ENCODE data around the gene CCDC68.

CCDC68 gene

GRCh38 chr18:54957996-54958395, 1.3 kb downstream of the CCDC68 start:
- DNase-seq, result no peak

- DNase-seq, result no peak
These were observed 1.9 kb downstream of the CCDC68 start for GRCh38 chr18:54957296-54957832.

DNA sequence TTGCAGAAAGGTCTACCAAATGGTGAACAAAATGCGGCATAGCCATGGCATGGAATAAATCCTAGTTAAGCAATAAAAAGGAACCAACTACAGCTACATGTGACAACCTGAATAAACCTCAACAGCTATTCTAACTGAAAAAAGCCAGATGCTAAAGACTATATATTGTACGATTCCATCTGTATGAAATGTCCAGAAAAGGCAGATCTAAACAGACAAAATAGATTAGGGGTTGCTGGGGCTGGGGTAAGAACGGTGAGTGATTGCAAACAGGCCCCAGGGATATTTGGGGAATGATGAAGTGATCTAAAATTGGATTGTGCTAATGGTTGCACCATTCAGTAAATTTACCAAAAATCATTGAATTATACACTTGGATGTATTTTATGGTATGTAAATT, 2.8 kb downstream of the CCDC68 start:
- DNase-seq, result no peak

DNA sequence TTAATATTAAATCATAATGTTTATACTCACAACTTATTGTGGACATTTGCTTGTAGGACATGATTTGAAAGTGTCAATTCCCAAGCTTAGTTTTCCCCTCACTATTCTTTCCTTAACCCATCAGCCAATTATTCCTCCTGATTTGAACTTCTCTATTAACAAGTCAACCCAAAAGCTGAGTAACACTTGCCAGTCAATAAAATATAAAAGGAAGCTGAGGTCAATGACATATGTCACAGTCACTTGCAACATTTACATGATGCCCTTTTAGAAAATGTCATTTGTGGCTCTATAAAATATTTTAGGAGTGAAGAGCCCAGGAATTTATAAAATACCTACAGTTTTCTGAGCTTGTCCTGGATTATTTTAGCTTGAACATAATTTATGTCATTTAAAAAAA, 7.2 kb downstream of the CCDC68 start:
- DNase-seq, result no peak

DNA sequence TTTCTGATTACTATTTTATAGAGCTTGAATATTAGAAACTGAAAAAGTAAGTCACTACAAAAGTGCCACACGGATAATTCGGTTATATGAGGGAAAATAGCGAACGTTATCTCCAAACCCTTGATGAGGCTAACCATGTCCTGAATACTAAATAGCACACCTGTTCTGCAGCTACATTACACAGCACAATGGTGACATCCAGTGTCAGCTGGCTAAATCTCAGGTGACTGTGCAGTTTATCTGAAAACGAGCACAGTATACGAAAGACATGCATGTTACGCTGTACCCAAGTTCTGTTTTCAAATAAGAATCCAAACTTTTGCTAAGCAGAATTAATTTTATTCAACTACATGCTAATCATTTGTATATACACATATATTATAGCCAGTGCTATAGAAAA, 9.0 kb downstream of the CCDC68 start:
- DNase-seq, result no peak

- DNase-seq, result no peak
These were observed 9.7 kb downstream of the CCDC68 start for GRCh38 chr18:54949588-54949987.

DNA sequence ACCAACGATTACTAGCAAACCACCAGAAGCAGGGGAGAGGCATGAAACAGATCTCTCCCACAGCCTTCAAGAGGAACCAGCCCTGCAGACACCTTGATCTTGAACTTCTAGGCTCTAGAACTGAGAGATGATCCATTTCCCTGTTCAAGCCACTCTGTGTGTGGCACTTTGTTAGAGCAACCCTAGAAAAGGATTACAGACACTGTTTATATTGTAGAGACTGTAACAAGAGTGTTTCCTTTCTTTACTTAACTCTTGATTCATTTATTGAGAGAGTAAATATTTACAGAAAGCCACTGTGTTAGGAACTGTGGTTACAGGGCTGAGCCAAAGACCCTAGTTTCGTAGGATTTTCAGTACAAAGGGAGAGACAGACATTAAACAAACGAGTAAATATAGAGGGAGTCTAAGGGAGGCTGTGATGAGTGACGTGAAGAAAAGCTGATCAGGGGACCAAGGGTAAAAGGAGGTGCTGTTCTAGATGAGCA, 10.9 kb downstream of the CCDC68 start:
- DNase-seq, result no peak

GRCh38 chr18:54947091-54947490, 12.2 kb downstream of the CCDC68 start:
- DNase-seq, result no peak

GRCh38 chr18:54946149-54946581, 13.1 kb downstream of the CCDC68 start:
- no peak for DNase-seq

- no peak for DNase-seq
These were observed 13.6 kb downstream of the CCDC68 start for GRCh38 chr18:54945576-54946125.

- no peak for DNase-seq
These were observed 16.7 kb downstream of the CCDC68 start for GRCh38 chr18:54942569-54942968.

DNA sequence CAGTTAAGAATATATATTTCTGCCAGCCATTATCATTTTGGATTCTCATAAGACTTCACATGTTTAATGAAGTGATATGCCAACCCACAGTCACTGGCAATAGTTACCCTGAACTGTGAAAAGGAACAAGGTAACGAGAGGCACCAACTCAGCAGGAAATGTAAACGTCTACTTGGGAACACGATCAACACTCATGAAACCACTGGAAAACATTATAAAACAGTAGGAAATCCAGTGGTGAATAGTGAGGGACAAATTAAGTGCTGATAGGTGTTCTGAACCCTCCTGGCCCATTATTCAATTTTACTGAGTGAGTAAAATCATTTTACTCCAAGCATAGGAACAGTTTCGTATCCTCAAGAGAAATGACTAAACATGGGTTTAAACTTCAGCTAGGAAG, 17.1 kb downstream of the CCDC68 start:
- DNase-seq, result no peak

- no peak for DNase-seq
These were observed 19.8 kb downstream of the CCDC68 start for GRCh38 chr18:54939361-54939917.

DNA sequence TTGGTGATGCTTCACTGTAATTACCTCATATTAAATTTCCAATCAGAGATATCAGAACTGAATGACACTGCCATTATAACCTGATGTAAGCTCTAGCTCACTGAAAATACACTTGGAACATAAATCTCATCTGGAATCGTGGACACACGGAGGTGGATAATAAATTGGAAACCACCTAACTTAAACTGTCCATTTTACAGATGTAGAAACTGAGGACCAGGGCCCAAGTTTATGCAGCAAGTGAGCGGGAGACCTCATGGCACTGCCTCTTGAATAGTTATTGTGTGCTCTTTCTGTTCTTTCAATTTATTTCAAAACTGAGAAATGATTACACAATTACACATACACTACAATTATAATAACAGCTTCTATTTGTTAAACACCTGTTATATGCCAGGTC, 20.8 kb downstream of the CCDC68 start:
- no peak for DNase-seq

DNA sequence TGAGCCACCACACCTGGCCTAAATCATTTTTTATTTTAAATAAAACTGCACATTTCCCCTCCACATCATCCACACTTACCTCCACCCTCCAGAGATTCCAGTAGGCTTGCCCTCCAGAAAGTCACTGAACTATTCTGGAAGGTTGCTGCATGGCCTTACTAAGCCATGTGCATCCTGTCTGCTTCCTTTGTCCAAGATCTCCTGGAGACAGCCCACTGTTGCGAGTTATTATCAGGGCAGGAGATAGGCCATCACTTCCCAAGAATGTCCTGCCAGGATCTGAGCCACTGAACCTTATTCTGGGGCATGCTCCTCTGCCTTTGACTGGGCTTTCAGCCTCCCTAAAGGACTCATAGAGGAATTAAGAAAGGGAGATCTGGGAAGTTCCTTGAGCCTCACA, 26.8 kb downstream of the CCDC68 start:
- no peak for DNase-seq

- DNase-seq, result no peak
These were observed 28.1 kb downstream of the CCDC68 start for GRCh38 chr18:54931152-54931551.

DNA sequence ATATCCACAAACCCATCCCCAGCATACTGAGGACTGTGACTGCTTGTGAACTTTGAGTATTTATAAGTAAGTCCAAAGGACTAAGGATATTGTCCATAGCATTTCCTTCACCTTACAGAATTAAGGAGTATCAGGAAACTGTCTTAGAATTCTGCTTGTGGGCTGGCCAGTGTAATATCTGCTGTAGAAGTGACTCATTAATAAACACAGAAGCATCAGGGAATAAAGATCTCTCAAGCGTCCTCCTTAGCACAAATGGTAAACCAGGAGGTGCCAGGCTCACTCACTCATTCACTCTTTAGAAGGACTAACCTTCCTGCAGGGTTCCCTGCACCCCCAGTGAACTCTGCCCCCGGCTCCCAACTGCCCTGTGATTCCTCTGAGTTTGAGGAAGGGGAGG, 31.0 kb downstream of the CCDC68 start:
- DNase-seq, result no peak

- DNase-seq, result no peak
These were observed 32.5 kb downstream of the CCDC68 start for GRCh38 chr18:54926593-54927325.

DNA sequence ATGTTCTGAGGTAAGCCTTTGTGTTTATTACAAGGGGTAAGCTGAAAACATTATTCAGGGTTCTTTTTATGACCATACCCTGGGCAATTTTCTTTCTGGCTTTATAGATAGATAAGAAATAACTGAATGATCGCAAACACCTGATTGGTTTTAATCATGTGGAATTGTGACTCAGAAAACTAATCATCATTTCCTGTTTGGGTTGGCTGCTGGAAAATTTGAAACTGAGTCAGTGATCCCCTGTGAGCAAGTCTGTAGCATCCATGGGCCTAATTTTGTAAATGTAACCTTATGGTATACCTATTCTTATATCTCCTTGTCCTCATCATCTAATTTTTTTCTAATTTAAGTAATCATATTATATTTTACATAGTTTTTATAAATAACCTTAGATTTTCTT, 34.3 kb downstream of the CCDC68 start:
- DNase-seq, result no peak

DNA sequence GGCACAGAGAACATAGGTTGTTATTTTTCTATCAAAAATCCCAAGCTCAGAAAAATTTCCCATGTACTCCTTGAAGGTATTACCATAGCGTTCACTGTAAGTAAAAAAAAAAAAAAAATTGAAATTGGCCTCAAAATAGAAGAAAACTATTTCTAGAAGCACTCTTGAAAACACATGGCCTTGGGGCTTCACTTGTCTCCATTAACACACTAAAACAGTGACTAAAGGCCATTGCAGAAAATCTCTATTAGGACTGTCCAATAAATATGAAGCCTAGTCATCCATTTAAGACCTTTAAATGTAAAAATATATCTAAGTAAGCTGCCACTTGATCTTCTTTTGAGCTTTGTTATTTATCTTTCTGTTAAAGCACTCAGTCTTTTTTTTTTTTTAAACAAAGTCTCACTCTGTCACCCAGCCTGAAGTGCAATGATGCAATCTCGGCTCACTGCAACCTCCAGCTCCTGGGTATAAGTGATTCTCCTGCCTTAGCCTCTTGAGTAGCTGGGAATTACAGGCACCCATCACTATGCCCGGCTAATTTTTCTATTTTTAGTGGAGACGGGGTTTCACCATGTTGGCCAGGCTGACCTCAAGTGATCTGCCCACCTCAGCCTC, 35.8 kb downstream of the CCDC68 start:
- DNase-seq, result no peak

GRCh38 chr18:54919412-54919811, 39.8 kb downstream of the CCDC68 start:
- DNase-seq, result no peak

DNA sequence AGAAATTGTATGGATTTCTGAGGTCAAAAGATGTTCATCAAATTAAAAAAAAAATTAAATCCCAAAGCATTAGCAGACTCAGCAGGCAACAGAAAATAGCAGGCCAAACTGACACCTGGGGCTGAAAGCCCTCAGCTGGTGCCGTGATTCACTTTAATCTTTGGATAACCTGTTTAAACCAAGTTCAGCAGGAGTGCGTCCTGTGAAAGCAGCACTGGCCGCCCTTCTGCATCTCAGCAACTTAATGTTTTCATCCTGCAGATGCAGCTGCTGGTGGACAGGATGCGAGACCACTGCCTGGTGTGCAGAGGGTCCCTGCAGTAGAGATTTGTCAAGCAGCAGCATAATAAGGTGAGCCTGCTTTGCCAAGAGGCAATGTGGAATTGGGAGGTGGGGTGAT, 41.2 kb downstream of the CCDC68 start:
- no peak for DNase-seq

DNA sequence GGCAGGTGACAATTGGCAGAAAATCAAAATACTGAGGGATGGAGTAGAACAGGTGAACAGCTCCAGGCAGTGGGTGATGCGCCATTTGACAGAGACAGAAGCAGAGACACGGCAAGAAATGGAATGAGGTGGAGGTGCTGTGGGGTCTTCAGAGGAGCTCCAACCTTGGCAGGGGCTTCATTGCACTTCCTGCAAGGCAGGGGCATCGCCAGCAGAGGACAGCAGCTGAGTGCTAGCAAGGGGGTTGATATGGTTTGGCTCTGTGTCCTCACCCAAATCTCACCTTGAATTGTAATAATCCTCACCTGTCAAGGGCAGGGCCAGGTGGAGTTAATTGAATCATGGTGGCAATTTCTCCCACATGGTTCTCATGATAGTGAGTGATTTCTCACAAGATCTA, 42.8 kb downstream of the CCDC68 start:
- DNase-seq, result no peak

GRCh38 chr18:54914816-54915215, 44.4 kb downstream of the CCDC68 start:
- no peak for DNase-seq
